ENCODE measurements around the gene RGS11.

Gene RGS11

GRCh38 chr16:263944-264343 is 11.8 kb downstream of the RGS11 start:
- DNase-seq = no peak
- H3K27me3 ChIP-seq (ENCODE audit: insufficient read depth, low read length) = no peaks in the 10 kb centered on the region
- H3K23ac ChIP-seq (ENCODE audit: low read length) = no peak overlapping the region
- no CpG with 5 or more reads among the region's 17 CpGs for WGBS (ENCODE audit: extremely low coverage, insufficient coverage, insufficient read length)
- H3K9me3 ChIP-seq (ENCODE audit: insufficient read depth, low read depth, low read length) = peaks cover 9% of the 10 kb centered on the region
- H2BK12ac ChIP-seq (ENCODE audit: low read length) = no peak overlapping the region
- no peak overlapping the region for H3K4ac ChIP-seq (ENCODE audit: low read depth, low read length)
- H4K91ac ChIP-seq (ENCODE audit: low read depth, low read length) = no peak overlapping the region
- H3K4me1 ChIP-seq (ENCODE audit: control insufficient read depth in 1 of 2, insufficient read depth in 2 of 2, low read length in 2 of 2) = no peaks in the 10 kb centered on the region
- H4K12ac ChIP-seq (ENCODE audit: low read depth, low read length) = no peak overlapping the region
- H2BK120ac ChIP-seq (ENCODE audit: insufficient read depth, low read length, poor library complexity) = no peak overlapping the region
- no peak overlapping the region for H3K14ac ChIP-seq (ENCODE audit: low read length)
- H3K18ac ChIP-seq (ENCODE audit: low read length) = no peak overlapping the region
- H3K9ac ChIP-seq (ENCODE audit: low read length) = no peak overlapping the region
- no peak overlapping the region for H3K4me2 ChIP-seq (ENCODE audit: low read length)
- no peak overlapping the region for H2AFZ ChIP-seq (ENCODE audit: insufficient read depth, low read length, poor library complexity)
- no peak overlapping the region for H4K8ac ChIP-seq (ENCODE audit: low read depth, low read length)
- H3K79me2 ChIP-seq (ENCODE audit: control insufficient read depth, insufficient read depth, low read length, poor library complexity) = no peaks in the 10 kb centered on the region
- no peak overlapping the region for H2AK5ac ChIP-seq (ENCODE audit: low read length)
- no peak overlapping the region for H3K4me3 ChIP-seq (ENCODE audit: low read depth, low read length)
- H3K36me3 ChIP-seq (ENCODE audit: control insufficient read depth in 1 of 2, insufficient read depth in 2 of 2, low read length in 2 of 2) = peaks cover 47 to 50% of the 10 kb centered on the region in 2 experiments
- no peak overlapping the region for H2BK5ac ChIP-seq (ENCODE audit: low read depth, low read length, poor library complexity)
- no peak overlapping the region for H3K27ac ChIP-seq (ENCODE audit: low read depth, low read length)
- H3K79me1 ChIP-seq (ENCODE audit: low read length) = no peaks in the 10 kb centered on the region

DNA sequence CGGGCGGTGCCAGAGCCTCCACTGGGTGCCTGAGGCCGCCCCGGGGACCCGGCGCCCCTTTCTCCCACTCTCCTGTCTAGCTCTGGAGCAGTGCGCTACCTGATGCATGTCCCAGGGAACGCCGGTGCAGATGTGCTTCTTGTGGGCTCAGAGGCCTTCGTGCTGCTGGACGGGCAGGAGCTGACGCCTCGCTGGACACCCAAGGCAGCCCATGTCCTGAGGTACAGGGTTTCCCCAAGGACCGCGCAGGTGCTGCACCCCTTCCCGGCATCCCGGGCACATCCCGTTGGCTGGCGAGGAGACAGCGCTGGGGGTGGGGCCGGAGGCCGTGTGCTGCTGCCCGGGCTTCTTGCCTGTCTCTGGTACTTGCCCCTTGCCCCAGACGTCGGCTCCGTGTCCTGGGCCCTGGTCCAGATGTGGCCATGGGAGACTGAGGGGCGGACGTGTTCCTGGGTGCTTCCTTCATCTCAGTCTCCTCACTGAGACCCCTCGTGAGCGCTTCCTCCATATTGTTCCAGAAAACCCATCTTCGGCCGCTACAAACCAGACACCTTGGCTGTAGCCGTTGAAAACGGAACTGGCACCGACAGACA is 12.5 kb downstream of the RGS11 start:
- WGBS (ENCODE audit: extremely low coverage, insufficient coverage, insufficient read length) = no CpG with 5 or more reads among the region's 35 CpGs
- no peak overlapping the region for H3K18ac ChIP-seq (ENCODE audit: low read length)

GRCh38 chr16:262121-262745 is 13.5 kb downstream of the RGS11 start:
- Histone ChIP-seq H2BK120ac (ENCODE audit: insufficient read depth, low read length, poor library complexity) (no peak overlapping the region), H3K36me3 (ENCODE audit: control insufficient read depth in 1 of 2, insufficient read depth in 2 of 2, low read length in 2 of 2) (peaks cover 47 to 50% of the 10 kb centered on the region in 2 experiments), H3K4me3 (ENCODE audit: low read depth, low read length) (no peak overlapping the region), H2BK5ac (ENCODE audit: low read depth, low read length, poor library complexity) (no peak overlapping the region), H2AK5ac (ENCODE audit: low read length) (no peak overlapping the region), H3K4me1 (ENCODE audit: control insufficient read depth in 1 of 2, insufficient read depth in 2 of 2, low read length in 2 of 2) (no peaks in the 10 kb centered on the region), H3K27me3 (ENCODE audit: insufficient read depth, low read length) (no peaks in the 10 kb centered on the region), H4K8ac (ENCODE audit: low read depth, low read length) (no peak overlapping the region), H3K23ac (ENCODE audit: low read length) (no peak overlapping the region), H2BK12ac (ENCODE audit: low read length) (no peak overlapping the region), H3K4me2 (ENCODE audit: low read length) (no peak overlapping the region), H3K18ac (ENCODE audit: low read length) (no peak overlapping the region), H4K91ac (ENCODE audit: low read depth, low read length) (no peak overlapping the region), H3K4ac (ENCODE audit: low read depth, low read length) (no peak overlapping the region), H3K9ac (ENCODE audit: low read length) (no peak overlapping the region), H3K14ac (ENCODE audit: low read length) (no peak overlapping the region), H3K9me3 (ENCODE audit: insufficient read depth, low read depth, low read length) (peaks cover under 1% of the 10 kb centered on the region), H4K12ac (ENCODE audit: low read depth, low read length) (no peak overlapping the region), H3K79me2 (ENCODE audit: control insufficient read depth, insufficient read depth, low read length, poor library complexity) (no peaks in the 10 kb centered on the region), H3K27ac (ENCODE audit: low read depth, low read length) (no peak overlapping the region), H3K79me1 (ENCODE audit: low read length) (no peaks in the 10 kb centered on the region), H2AFZ (ENCODE audit: insufficient read depth, low read length, poor library complexity) (no peak overlapping the region)
- DNase-seq = no peak
- no CpG with 5 or more reads among the region's 29 CpGs for WGBS (ENCODE audit: extremely low coverage, insufficient coverage, insufficient read length)

More for the DNA sequence above, 12.5 kb downstream of the RGS11 start:
- no peaks in the 10 kb centered on the region for H3K79me2 ChIP-seq (ENCODE audit: control insufficient read depth, insufficient read depth, low read length, poor library complexity)
- no peaks in the 10 kb centered on the region for H3K4me1 ChIP-seq (ENCODE audit: control insufficient read depth in 1 of 2, insufficient read depth in 2 of 2, low read length in 2 of 2)
- DNase-seq = no peak
- H3K27ac ChIP-seq (ENCODE audit: low read depth, low read length) = no peak overlapping the region
- peaks cover 47 to 50% of the 10 kb centered on the region in 2 experiments for H3K36me3 ChIP-seq (ENCODE audit: control insufficient read depth in 1 of 2, insufficient read depth in 2 of 2, low read length in 2 of 2)
- no peaks in the 10 kb centered on the region for H3K79me1 ChIP-seq (ENCODE audit: low read length)
- H3K4me2 ChIP-seq (ENCODE audit: low read length) = no peak overlapping the region
- no peak overlapping the region for H2BK12ac ChIP-seq (ENCODE audit: low read length)
- H3K4me3 ChIP-seq (ENCODE audit: low read depth, low read length) = no peak overlapping the region
- no peak overlapping the region for H3K23ac ChIP-seq (ENCODE audit: low read length)
- no peak overlapping the region for H4K8ac ChIP-seq (ENCODE audit: low read depth, low read length)
- H3K9me3 ChIP-seq (ENCODE audit: insufficient read depth, low read depth, low read length) = peaks cover 9% of the 10 kb centered on the region
- H2AK5ac ChIP-seq (ENCODE audit: low read length) = no peak overlapping the region
- H3K4ac ChIP-seq (ENCODE audit: low read depth, low read length) = no peak overlapping the region
- H4K12ac ChIP-seq (ENCODE audit: low read depth, low read length) = no peak overlapping the region
- no peak overlapping the region for H2BK120ac ChIP-seq (ENCODE audit: insufficient read depth, low read length, poor library complexity)
- no peak overlapping the region for H2AFZ ChIP-seq (ENCODE audit: insufficient read depth, low read length, poor library complexity)
- H4K91ac ChIP-seq (ENCODE audit: low read depth, low read length) = no peak overlapping the region
- H2BK5ac ChIP-seq (ENCODE audit: low read depth, low read length, poor library complexity) = no peak overlapping the region
- no peaks in the 10 kb centered on the region for H3K27me3 ChIP-seq (ENCODE audit: insufficient read depth, low read length)
- H3K9ac ChIP-seq (ENCODE audit: low read length) = no peak overlapping the region
- H3K14ac ChIP-seq (ENCODE audit: low read length) = no peak overlapping the region

GRCh38 chr16:261031-261691 is 14.6 kb downstream of the RGS11 start:
- no peak overlapping the region for H4K91ac ChIP-seq (ENCODE audit: low read depth, low read length)
- no peak overlapping the region for H2BK120ac ChIP-seq (ENCODE audit: insufficient read depth, low read length, poor library complexity)
- no peak overlapping the region for H3K9ac ChIP-seq (ENCODE audit: low read length)
- no peak overlapping the region for H3K18ac ChIP-seq (ENCODE audit: low read length)
- H3K9me3 ChIP-seq (ENCODE audit: insufficient read depth, low read depth, low read length) = no peaks in the 10 kb centered on the region
- peaks cover 47 to 50% of the 10 kb centered on the region in 2 experiments for H3K36me3 ChIP-seq (ENCODE audit: control insufficient read depth in 1 of 2, insufficient read depth in 2 of 2, low read length in 2 of 2)
- H4K8ac ChIP-seq (ENCODE audit: low read depth, low read length) = no peak overlapping the region
- no CpG with 5 or more reads among the region's 28 CpGs for WGBS (ENCODE audit: extremely low coverage, insufficient coverage, insufficient read length)
- no peak overlapping the region for H2AFZ ChIP-seq (ENCODE audit: insufficient read depth, low read length, poor library complexity)
- no peak overlapping the region for H3K4me3 ChIP-seq (ENCODE audit: low read depth, low read length)
- H3K27me3 ChIP-seq (ENCODE audit: insufficient read depth, low read length) = no peaks in the 10 kb centered on the region
- H3K14ac ChIP-seq (ENCODE audit: low read length) = no peak overlapping the region
- H3K23ac ChIP-seq (ENCODE audit: low read length) = no peak overlapping the region
- no peak overlapping the region for H2BK12ac ChIP-seq (ENCODE audit: low read length)
- H3K4me1 ChIP-seq (ENCODE audit: control insufficient read depth in 1 of 2, insufficient read depth in 2 of 2, low read length in 2 of 2) = no peaks in the 10 kb centered on the region
- DNase-seq = no peak
- no peak overlapping the region for H3K4ac ChIP-seq (ENCODE audit: low read depth, low read length)
- H2AK5ac ChIP-seq (ENCODE audit: low read length) = no peak overlapping the region
- no peak overlapping the region for H4K12ac ChIP-seq (ENCODE audit: low read depth, low read length)
- no peak overlapping the region for H2BK5ac ChIP-seq (ENCODE audit: low read depth, low read length, poor library complexity)
- H3K79me1 ChIP-seq (ENCODE audit: low read length) = no peaks in the 10 kb centered on the region
- no peak overlapping the region for H3K4me2 ChIP-seq (ENCODE audit: low read length)
- H3K27ac ChIP-seq (ENCODE audit: low read depth, low read length) = no peak overlapping the region
- H3K79me2 ChIP-seq (ENCODE audit: control insufficient read depth, insufficient read depth, low read length, poor library complexity) = no peaks in the 10 kb centered on the region
